Smooth muscle cell (in vitro differentiated cells): Measurements from ENCODE around the gene ASTN2. TPM values are rescaled to one million over a fixed set of nuclear protein-coding genes. Genes with fewer than 3 reads are reported as not detected.
A peak's percentile ranks its signal among the peaks of the same experiment; 100 is the strongest.

Experiments
- DNase-seq: peaks from one replicate; lab custom pipeline; 2025; ENCODE audit not compliant: unreplicated experiment; lab: John Stamatoyannopoulos, UW
- H2AFZ ChIP-seq: fragments of 200-600 bp; sonication (generic); 2 replicates; pipeline ENCODE4 v1.6.0; 2016; ENCODE audit warnings: antibody characterized with exemption, low read depth, mild to moderate bottlenecking
- H3F3A ChIP-seq: fragments of 200-600 bp; sonication (generic); 2 replicates; pipeline ENCODE4 v1.6.0; 2017; ENCODE audit warnings: antibody characterized with exemption, low read depth
- H3K27ac ChIP-seq: fragments of 200-600 bp; sonication (generic); 2 replicates; pipeline ENCODE4 v1.5.1; 2016; ENCODE audit warnings: low read depth, mild to moderate bottlenecking
- H3K27me3 ChIP-seq: fragments of 200-600 bp; sonication (generic); 2 replicates; pipeline ENCODE4 v1.6.1; 2016; ENCODE audit warnings: low read depth, mild to moderate bottlenecking
- H3K36me3 ChIP-seq: fragments of 200-600 bp; sonication (generic); 2 replicates; pipeline ENCODE4 v1.5.1; 2016; ENCODE audit warnings: low read depth
- H3K4me1 ChIP-seq: fragments of 200-600 bp; sonication (generic); 2 replicates; pipeline ENCODE4 v1.5.1; 2016; ENCODE audit warnings: low read depth
- H3K4me2 ChIP-seq: fragments of 200-600 bp; sonication (generic); 2 replicates; pipeline ENCODE4 v1.6.0; 2016; ENCODE audit warnings: mild to moderate bottlenecking
- H3K4me3 ChIP-seq: fragments of 200-600 bp; sonication (generic); 2 replicates; pipeline ENCODE4 v1.5.1; 2016; ENCODE audit warnings: mild to moderate bottlenecking
- H3K79me2 ChIP-seq: fragments of 200-600 bp; sonication (generic); 2 replicates; pipeline ENCODE4 v1.6.0; 2016; ENCODE audit warnings: low read depth, mild to moderate bottlenecking
- H3K9ac ChIP-seq: fragments of 200-600 bp; sonication (generic); 2 replicates; pipeline ENCODE4 v1.6.0; 2016; ENCODE audit warnings: low read depth
- H3K9me3 ChIP-seq: fragments of 200-600 bp; sonication (generic); replicated peaks from 2 replicates; pipeline ENCODE4 v1.5.1; 2016; ENCODE audit warnings: low read depth
- H4K20me1 ChIP-seq: fragments of 200-600 bp; sonication (generic); 2 replicates; pipeline ENCODE4 v1.6.0; 2016; ENCODE audit warnings: low read depth
- WGBS: methylation state at CpG from one replicate; pipeline ENCODE4 v1.1.7; 2016; ENCODE audit warnings: low lambda C conversion rate; 5-methylcytosine and 5-hydroxymethylcytosine counted together
- polyA plus RNA-seq: library from polyadenylated mRNA; unstranded; fragments of >200 nt; fragmentation: Nextera tagmentation; extraction: Ambion mirVana; gene quantifications from 2 replicates; pipeline ENCODE4 v1.2.1, GENCODE V29; 2016
- total RNA-seq: library from RNA; depleted of rRNA; stranded (reverse); fragments of >200 nt; gene quantifications from 2 replicates; pipeline ENCODE4 v1.2.3, GENCODE V29; 2014
- TF ChIP-seq, protein P1 (sequence below): fragments of 200-600 bp; sonication (generic); IDR thresholded peaks from 2 replicates; pipeline ENCODE4 v1.5.1; 2017; ENCODE audit warnings: borderline replicate concordance, mild to moderate bottlenecking, antibody characterized with exemption; ENCODE audit not compliant: insufficient read depth, poor library complexity, severe bottlenecking

The ASTN2 gene
- total and polyA plus RNA-seq, 2 experiments from 2014 or later: 6.5 to 6.7 TPM

GRCh38 chr9:117093891-117094844 lies 320.7 kb downstream of the ASTN2 start:
- WGBS: 19% methylated on average over 4 of the region's 4 CpGs
- Histone ChIP-seq H3K79me2 (no peaks in the 10 kb centered on the region), H4K20me1 (no peaks in the 10 kb centered on the region), H3K27me3 (no peaks in the 10 kb centered on the region), H2AFZ (peak overlapping the region; percentile 64), H3K9me3 (no peaks in the 10 kb centered on the region), H3F3A (no peaks in the 10 kb centered on the region), H3K36me3 (no peaks in the 10 kb centered on the region), H3K9ac (no peak overlapping the region), H3K4me1 (no peaks in the 10 kb centered on the region), H3K4me3 (no peak overlapping the region), H3K4me2 (peak overlapping the region; percentile 52), H3K27ac (no peak overlapping the region)
- DNase-seq: no peak
- TF ChIP-seq, protein P1, sequence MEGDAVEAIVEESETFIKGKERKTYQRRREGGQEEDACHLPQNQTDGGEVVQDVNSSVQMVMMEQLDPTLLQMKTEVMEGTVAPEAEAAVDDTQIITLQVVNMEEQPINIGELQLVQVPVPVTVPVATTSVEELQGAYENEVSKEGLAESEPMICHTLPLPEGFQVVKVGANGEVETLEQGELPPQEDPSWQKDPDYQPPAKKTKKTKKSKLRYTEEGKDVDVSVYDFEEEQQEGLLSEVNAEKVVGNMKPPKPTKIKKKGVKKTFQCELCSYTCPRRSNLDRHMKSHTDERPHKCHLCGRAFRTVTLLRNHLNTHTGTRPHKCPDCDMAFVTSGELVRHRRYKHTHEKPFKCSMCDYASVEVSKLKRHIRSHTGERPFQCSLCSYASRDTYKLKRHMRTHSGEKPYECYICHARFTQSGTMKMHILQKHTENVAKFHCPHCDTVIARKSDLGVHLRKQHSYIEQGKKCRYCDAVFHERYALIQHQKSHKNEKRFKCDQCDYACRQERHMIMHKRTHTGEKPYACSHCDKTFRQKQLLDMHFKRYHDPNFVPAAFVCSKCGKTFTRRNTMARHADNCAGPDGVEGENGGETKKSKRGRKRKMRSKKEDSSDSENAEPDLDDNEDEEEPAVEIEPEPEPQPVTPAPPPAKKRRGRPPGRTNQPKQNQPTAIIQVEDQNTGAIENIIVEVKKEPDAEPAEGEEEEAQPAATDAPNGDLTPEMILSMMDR: no peak

GRCh38 chr9:117092582-117092981 lies 322.3 kb downstream of the ASTN2 start:
- 10% methylated on average over 1 of the region's 1 CpG for WGBS
- no peak for DNase-seq
- Histone ChIP-seq H3K27ac (no peak overlapping the region), H3K4me1 (no peaks in the 10 kb centered on the region), H3K9ac (no peak overlapping the region), H3K27me3 (no peaks in the 10 kb centered on the region), H3K4me2 (no peak overlapping the region), H3F3A (no peaks in the 10 kb centered on the region), H2AFZ (no peak overlapping the region), H4K20me1 (no peaks in the 10 kb centered on the region), H3K4me3 (no peak overlapping the region), H3K36me3 (no peaks in the 10 kb centered on the region), H3K9me3 (no peaks in the 10 kb centered on the region), H3K79me2 (no peaks in the 10 kb centered on the region)
- TF ChIP-seq, protein P1: no peak

- Histone ChIP-seq H3K4me1 (no peaks in the 10 kb centered on the region), H3K9ac (no peak overlapping the region), H3K4me3 (no peak overlapping the region), H3K4me2 (no peak overlapping the region), H3F3A (no peaks in the 10 kb centered on the region), H3K36me3 (no peaks in the 10 kb centered on the region), H3K9me3 (no peaks in the 10 kb centered on the region), H3K27ac (no peak overlapping the region), H2AFZ (no peak overlapping the region), H4K20me1 (no peaks in the 10 kb centered on the region), H3K79me2 (no peaks in the 10 kb centered on the region), H3K27me3 (no peaks in the 10 kb centered on the region)
- WGBS: 68% methylated on average over 4 of the region's 4 CpGs
- DNase-seq: no peak
- TF ChIP-seq, protein P1: no peak
These were observed 323.3 kb downstream of the ASTN2 start for GRCh38 chr9:117091529-117091928.
